ENCODE results near the gene BEND7. TPM values are rescaled to one million over a fixed set of nuclear protein-coding genes. Genes with fewer than 3 reads are reported as not detected.

Gene BEND7
- total and polyA plus RNA-seq, 7 donors, result 5.3 to 27.2 (median 11.8) TPM

DNA sequence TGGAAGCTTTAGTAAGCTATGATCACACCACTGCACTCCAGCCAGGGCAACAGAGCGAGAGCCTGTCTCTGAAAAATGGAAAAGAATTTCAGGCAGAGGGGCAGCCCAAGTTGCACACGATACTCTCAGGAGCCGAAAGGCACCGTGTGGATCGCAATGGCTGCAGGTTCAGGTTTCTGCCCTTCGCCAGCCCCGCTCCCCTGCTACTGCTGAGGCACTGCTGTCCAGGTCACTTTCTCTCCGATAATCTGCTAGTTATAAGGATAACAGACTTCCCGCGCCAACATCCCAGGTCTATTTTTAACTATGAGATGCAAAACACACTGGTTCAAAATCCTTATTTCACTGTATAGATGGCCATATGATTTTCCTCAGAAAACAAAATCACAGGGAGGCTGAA is 11.1 kb downstream of the BEND7 start:
- intact Hi-C loops (cut with DNase I), result no loop called here
- H3K27me3 ChIP-seq, result no peaks in the 10 kb centered on the region
- peak overlapping the region in 3 of 4 donors; percentile 7 to 44 (median 21) for H3K27ac ChIP-seq
- H3K9me3 ChIP-seq, result no peaks in the 10 kb centered on the region
- peaks cover 0 to 43% (median 21%) of the 10 kb centered on the region in 4 donors for H3K4me1 ChIP-seq
- DNase-seq, result no peak
- H3K36me3 ChIP-seq, result no peaks in the 10 kb centered on the region
- TF ChIP-seq POLR2AphosphoS5 (IDR thresholded peaks at IDR 0.05), result no peak
- no peak for TF ChIP-seq POLR2A (IDR thresholded peaks at IDR 0.05)
- TF ChIP-seq EP300 (IDR thresholded peaks at IDR 0.05), result no peak
- TF ChIP-seq, protein P1, sequence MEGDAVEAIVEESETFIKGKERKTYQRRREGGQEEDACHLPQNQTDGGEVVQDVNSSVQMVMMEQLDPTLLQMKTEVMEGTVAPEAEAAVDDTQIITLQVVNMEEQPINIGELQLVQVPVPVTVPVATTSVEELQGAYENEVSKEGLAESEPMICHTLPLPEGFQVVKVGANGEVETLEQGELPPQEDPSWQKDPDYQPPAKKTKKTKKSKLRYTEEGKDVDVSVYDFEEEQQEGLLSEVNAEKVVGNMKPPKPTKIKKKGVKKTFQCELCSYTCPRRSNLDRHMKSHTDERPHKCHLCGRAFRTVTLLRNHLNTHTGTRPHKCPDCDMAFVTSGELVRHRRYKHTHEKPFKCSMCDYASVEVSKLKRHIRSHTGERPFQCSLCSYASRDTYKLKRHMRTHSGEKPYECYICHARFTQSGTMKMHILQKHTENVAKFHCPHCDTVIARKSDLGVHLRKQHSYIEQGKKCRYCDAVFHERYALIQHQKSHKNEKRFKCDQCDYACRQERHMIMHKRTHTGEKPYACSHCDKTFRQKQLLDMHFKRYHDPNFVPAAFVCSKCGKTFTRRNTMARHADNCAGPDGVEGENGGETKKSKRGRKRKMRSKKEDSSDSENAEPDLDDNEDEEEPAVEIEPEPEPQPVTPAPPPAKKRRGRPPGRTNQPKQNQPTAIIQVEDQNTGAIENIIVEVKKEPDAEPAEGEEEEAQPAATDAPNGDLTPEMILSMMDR (IDR thresholded peaks at IDR 0.05), result no peak
- WGBS, 2 donors, result 91 to 96% methylated on average over 10 of the region's 10 CpGs
- H3K4me3 ChIP-seq, result peak overlapping the region in 1 of 4 donors; percentile 16

DNA sequence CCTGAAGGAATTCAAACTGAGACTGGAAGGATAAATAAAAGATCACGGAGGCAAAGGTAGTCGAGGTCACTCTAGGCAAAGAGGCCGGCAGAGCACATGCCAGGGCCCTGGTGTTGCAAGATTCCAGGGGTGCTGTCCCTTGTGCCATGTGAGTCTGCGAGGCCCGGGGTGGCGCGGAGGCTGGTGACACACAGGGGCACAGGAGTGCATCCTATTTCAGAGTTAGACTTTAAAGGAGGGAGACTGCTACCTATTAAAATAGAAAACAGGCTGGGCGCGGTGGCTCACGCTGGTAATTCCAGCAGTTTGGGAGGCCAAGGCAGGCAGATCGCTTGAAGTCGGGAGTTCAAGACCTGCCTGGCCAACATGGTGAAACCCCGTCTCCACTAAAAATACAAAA is 12.6 kb downstream of the BEND7 start:
- intact Hi-C loops (cut with DNase I), result no loop called here
- WGBS, 2 donors, result 86 to 90% methylated on average over 13 of the region's 13 CpGs

GRCh38 chr10:13515467-13515866 is 13.3 kb downstream of the BEND7 start:
- H3K27ac ChIP-seq, result no peak overlapping the region
- H3K27me3 ChIP-seq, result no peaks in the 10 kb centered on the region
- no peaks in the 10 kb centered on the region for H3K36me3 ChIP-seq
- 87 to 94% methylated on average over 5 of the region's 5 CpGs for WGBS, 2 donors
- DNase-seq, result no peak
- no peak overlapping the region for H3K4me3 ChIP-seq
- intact Hi-C loops (cut with DNase I), result no loop called here
- H3K4me1 ChIP-seq, result peaks cover 0 to 32% (median 15%) of the 10 kb centered on the region in 4 donors
- H3K9me3 ChIP-seq, result no peaks in the 10 kb centered on the region
- TF ChIP-seq, protein P1 (IDR thresholded peaks at IDR 0.05), result no peak
- no peak for TF ChIP-seq EP300 (IDR thresholded peaks at IDR 0.05)

More for the DNA sequence above, 12.6 kb downstream of the BEND7 start:
- no peaks in the 10 kb centered on the region for H3K9me3 ChIP-seq
- DNase-seq, result no peak
- H3K4me1 ChIP-seq, result peaks cover 0 to 37% (median 17%) of the 10 kb centered on the region in 4 donors
- H3K36me3 ChIP-seq, result no peaks in the 10 kb centered on the region
- no peaks in the 10 kb centered on the region for H3K27me3 ChIP-seq
- TF ChIP-seq POLR2A (IDR thresholded peaks at IDR 0.05), result no peak
- TF ChIP-seq, protein P1 (IDR thresholded peaks at IDR 0.05), result no peak
- H3K27ac ChIP-seq, result no peak overlapping the region
- no peak overlapping the region for H3K4me3 ChIP-seq

DNA sequence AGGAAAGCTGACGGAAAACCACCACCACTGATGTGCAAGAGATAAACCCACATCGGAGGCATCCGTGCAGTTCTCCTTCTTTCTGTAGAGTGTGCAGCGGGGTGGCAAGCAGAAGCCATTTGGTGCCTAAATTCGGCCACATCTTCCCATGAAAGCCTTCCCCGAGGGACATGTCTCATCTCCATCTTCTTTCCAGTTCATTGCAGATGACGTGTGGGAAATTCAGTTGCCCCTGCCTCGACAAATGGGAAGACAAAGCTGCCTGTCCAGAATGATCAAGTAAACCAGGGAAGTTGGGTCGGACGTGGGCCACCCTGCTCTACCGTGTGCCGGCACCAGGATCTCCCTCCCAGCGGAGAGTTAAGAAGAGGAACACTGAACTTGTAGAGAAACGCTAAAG is 14.5 kb downstream of the BEND7 start:
- no peak for DNase-seq
- no peaks in the 10 kb centered on the region for H3K36me3 ChIP-seq
- no peak overlapping the region for H3K4me3 ChIP-seq
- TF ChIP-seq POLR2AphosphoS5 (IDR thresholded peaks at IDR 0.05) (no peak), EP300 (IDR thresholded peaks at IDR 0.05) (no peak), POLR2A (IDR thresholded peaks at IDR 0.05) (no peak)
- TF ChIP-seq, protein P1 (IDR thresholded peaks at IDR 0.05), result no peak
- H3K27ac ChIP-seq, result no peak overlapping the region
- no peaks in the 10 kb centered on the region for H3K27me3 ChIP-seq
- H3K9me3 ChIP-seq, result no peaks in the 10 kb centered on the region
- peaks cover 0 to 32% (median 15%) of the 10 kb centered on the region in 4 donors for H3K4me1 ChIP-seq
- WGBS, 2 donors, result 95% methylated on average over 14 of the region's 14 CpGs
- intact Hi-C loops (cut with DNase I), result no loop called here

DNA sequence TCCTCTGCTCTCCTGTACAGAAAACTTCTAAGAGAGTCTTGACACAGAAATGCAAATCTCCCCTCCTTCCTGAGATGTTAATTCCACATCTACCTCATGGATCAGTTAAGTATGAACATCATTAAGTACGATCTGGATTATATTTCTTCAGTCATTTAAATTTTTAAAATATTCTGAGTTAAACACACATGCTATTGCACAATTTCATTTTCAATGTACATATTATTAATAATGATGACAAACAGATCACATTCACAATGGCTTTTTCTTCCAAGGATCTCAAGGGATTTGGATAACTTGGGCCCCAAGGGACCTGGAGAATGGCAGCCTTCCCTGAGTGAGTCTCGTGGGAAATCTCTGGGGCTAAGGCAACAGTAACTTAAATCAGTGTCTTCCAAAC is 16.2 kb downstream of the BEND7 start:
- intact Hi-C loops (cut with DNase I), result no loop called here
- Histone ChIP-seq H3K27me3 (no peaks in the 10 kb centered on the region), H3K4me1 (peaks cover 0 to 17% (median 4%) of the 10 kb centered on the region in 4 donors), H3K9me3 (no peaks in the 10 kb centered on the region), H3K36me3 (no peaks in the 10 kb centered on the region), H3K27ac (no peak overlapping the region), H3K4me3 (no peak overlapping the region)
- DNase-seq, result no peak
- 41 to 44% methylated on average over 2 of the region's 2 CpGs for WGBS, 2 donors
- TF ChIP-seq POLR2A (IDR thresholded peaks at IDR 0.05), result no peak
- TF ChIP-seq, protein P1 (IDR thresholded peaks at IDR 0.05), result no peak
